HG02798 (cell line): ENCODE data around the gene GCFC2.
"Not testable (repeated sequence)": the region's sequence is repeated elsewhere in the genome, so short reads cannot be mapped to it uniquely, and the experiment has no call there.

Experiments
- ATAC-seq: cut with Tn5 transposase; IDR thresholded peaks from one replicate; pipeline ENCODE4 v1.9.1; 2021; ENCODE audit warnings: mild to moderate bottlenecking; ENCODE audit not compliant: unreplicated experiment, poor library complexity

The GCFC2 gene

GRCh38 chr2:75683430-75683829 lies 27.3 kb downstream of the GCFC2 start:
- not testable (repeated sequence) for ATAC-seq

- no peak for ATAC-seq
Measured at GRCh38 chr2:75680402-75680801, 30.3 kb downstream of the GCFC2 start.

- ATAC-seq = no peak
Measured at GRCh38 chr2:75679556-75679955, 31.2 kb downstream of the GCFC2 start.

- ATAC-seq = no peak
Measured at GRCh38 chr2:75676464-75676863, 34.3 kb downstream of the GCFC2 start.

GRCh38 chr2:75675908-75676307 lies 34.8 kb downstream of the GCFC2 start:
- no peak for ATAC-seq

GRCh38 chr2:75675423-75675822 lies 35.3 kb downstream of the GCFC2 start:
- not testable (repeated sequence) for ATAC-seq

GRCh38 chr2:75667884-75668283 lies 42.8 kb downstream of the GCFC2 start:
- no peak for ATAC-seq

- ATAC-seq = no peak
Measured at GRCh38 chr2:75666911-75667310, 43.8 kb downstream of the GCFC2 start.

GRCh38 chr2:75657798-75658197 lies 52.9 kb downstream of the GCFC2 start:
- ATAC-seq = no peak

- ATAC-seq = no peak
Measured at GRCh38 chr2:75656563-75656962, 54.2 kb downstream of the GCFC2 start.

- ATAC-seq = no peak
Measured at GRCh38 chr2:75655861-75656260, 54.9 kb downstream of the GCFC2 start.

- no peak for ATAC-seq
Measured at GRCh38 chr2:75654012-75654411, 56.7 kb downstream of the GCFC2 start.

- ATAC-seq = no peak
Measured at GRCh38 chr2:75647771-75648170, 62.9 kb downstream of the GCFC2 start.

- ATAC-seq = peak; percentile 96
Measured at GRCh38 chr2:75646583-75647425, 63.9 kb downstream of the GCFC2 start, which contains the start of gene MRPL19. TSS of gene MRPL19 (plus strand) at chr2:75646783. CDS start at chr2:75646808, 25 bp downstream.

GRCh38 chr2:75646090-75646582 lies 64.6 kb downstream of the GCFC2 start:
- ATAC-seq = peak; percentile 1

- no peak for ATAC-seq
Measured at GRCh38 chr2:75645643-75646042, 65.1 kb downstream of the GCFC2 start.

- ATAC-seq = no peak
Measured at GRCh38 chr2:75643980-75644379, 66.7 kb downstream of the GCFC2 start.

- ATAC-seq = no peak
Measured at GRCh38 chr2:75641587-75641986, 69.1 kb downstream of the GCFC2 start.

GRCh38 chr2:75640621-75641121 lies 70.0 kb downstream of the GCFC2 start:
- peak; percentile 99 for ATAC-seq

- no peak for ATAC-seq
Measured at GRCh38 chr2:75637568-75637967, 73.1 kb downstream of the GCFC2 start.

GRCh38 chr2:75634945-75635344 lies 75.8 kb downstream of the GCFC2 start:
- ATAC-seq = no peak

- ATAC-seq = no peak
Measured at GRCh38 chr2:75633620-75634019, 77.1 kb downstream of the GCFC2 start.
